Neutrophil (primary cell): ENCODE data around the gene PTPN7.
A peak's percentile ranks its signal among the peaks of the same experiment; 100 is the strongest.

Source experiments
- H3K27ac ChIP-seq: fragments of 200-600 bp; sonication (generic); 2 replicates; pipeline ENCODE4 v1.5.1; 2016; ENCODE audit warnings: mild to moderate bottlenecking, moderate library complexity
- H3K27me3 ChIP-seq: fragments of 200-600 bp; sonication (generic); 2 replicates; pipeline ENCODE4 v1.6.0; 2016; ENCODE audit warnings: mild to moderate bottlenecking
- H3K36me3 ChIP-seq: fragments of 200-600 bp; sonication (generic); 2 replicates; pipeline ENCODE4 v1.5.1; 2017
- H3K4me1 ChIP-seq, 2 experiments: fragments of 200-600 bp in 1 of 2; sonication (generic) in 1 of 2; 1 replicate in 1 of 2; 2 replicates in 1 of 2; pipeline versions ENCODE4 v1.5.1 to v1.6.1; 2013 to 2016; ENCODE audit warnings: low read depth in 1 of 2, low read length in 1 of 2, mild to moderate bottlenecking in 1 of 2, moderate library complexity in 1 of 2; ENCODE audit not compliant: control insufficient read depth in 1 of 2, insufficient read depth in 1 of 2
- H3K4me3 ChIP-seq, 2 experiments: fragments of 200-600 bp in 1 of 2; sonication (generic) in 1 of 2; 1 replicate in 1 of 2; 2 replicates in 1 of 2; pipeline ENCODE4 v1.5.1; 2013 to 2016; ENCODE audit warnings: low read depth in 1 of 2, low read length in 1 of 2, mild to moderate bottlenecking in 1 of 2, moderate library complexity in 1 of 2
- H3K9me3 ChIP-seq: fragments of 200-600 bp; sonication (generic); 2 replicates; pipeline ENCODE4 v1.5.1; 2016
- CTCF ChIP-seq: fragments of 200-600 bp; sonication (generic); IDR thresholded peaks from 2 replicates; pipeline ENCODE4 v1.5.1; 2016; ENCODE audit warnings: antibody characterized with exemption

PTPN7 gene

GRCh38 chr1:202140833-202141232 lies 19.6 kb downstream of the PTPN7 start:
- Histone ChIP-seq H3K9me3 (no peaks in the 10 kb centered on the region), H3K4me3 (no peak overlapping the region), H3K4me1 (peaks cover 28 to 31% of the 10 kb centered on the region in 2 experiments), H3K36me3 (peaks cover 35% of the 10 kb centered on the region), H3K27me3 (no peaks in the 10 kb centered on the region), H3K27ac (no peak overlapping the region)
- no peak for TF ChIP-seq CTCF

- Histone ChIP-seq H3K27me3 (no peaks in the 10 kb centered on the region), H3K4me1 (no peaks in the 10 kb centered on the region), H3K9me3 (no peaks in the 10 kb centered on the region), H3K4me3 (no peak overlapping the region), H3K27ac (peak overlapping the region; percentile 36), H3K36me3 (peaks cover 90% of the 10 kb centered on the region)
- TF ChIP-seq CTCF = peak; percentile 83
Observed at GRCh38 chr1:202135221-202135721, 25.1 kb downstream of the PTPN7 start.

GRCh38 chr1:202134645-202135172 lies 25.7 kb downstream of the PTPN7 start:
- Histone ChIP-seq H3K27ac (no peak overlapping the region), H3K4me3 (no peak overlapping the region), H3K36me3 (peaks cover 92% of the 10 kb centered on the region), H3K9me3 (no peaks in the 10 kb centered on the region), H3K27me3 (no peaks in the 10 kb centered on the region), H3K4me1 (no peaks in the 10 kb centered on the region)
- TF ChIP-seq CTCF = no peak

GRCh38 chr1:202133989-202134388 lies 26.4 kb downstream of the PTPN7 start:
- peaks cover 89% of the 10 kb centered on the region for H3K36me3 ChIP-seq
- H3K4me3 ChIP-seq = no peak overlapping the region
- H3K27ac ChIP-seq = no peak overlapping the region
- TF ChIP-seq CTCF = no peak
- no peaks in the 10 kb centered on the region for H3K9me3 ChIP-seq
- H3K4me1 ChIP-seq = no peaks in the 10 kb centered on the region
- H3K27me3 ChIP-seq = no peaks in the 10 kb centered on the region

GRCh38 chr1:202133496-202133895 lies 26.9 kb downstream of the PTPN7 start:
- no peaks in the 10 kb centered on the region for H3K9me3 ChIP-seq
- H3K27ac ChIP-seq = no peak overlapping the region
- H3K27me3 ChIP-seq = no peaks in the 10 kb centered on the region
- peaks cover 84% of the 10 kb centered on the region for H3K36me3 ChIP-seq
- H3K4me3 ChIP-seq = no peak overlapping the region
- H3K4me1 ChIP-seq = no peaks in the 10 kb centered on the region
- no peak for TF ChIP-seq CTCF

GRCh38 chr1:202133001-202133400 lies 27.4 kb downstream of the PTPN7 start:
- Histone ChIP-seq H3K4me3 (no peak overlapping the region), H3K27ac (no peak overlapping the region), H3K9me3 (no peaks in the 10 kb centered on the region), H3K36me3 (peaks cover 79% of the 10 kb centered on the region), H3K4me1 (no peaks in the 10 kb centered on the region), H3K27me3 (no peaks in the 10 kb centered on the region)
- TF ChIP-seq CTCF = no peak
